Body of pancreas (tissue), 4 donors: ENCODE data around the gene TMEM222.

Experiments used
- CTCF ChIP-seq, 7 experiments: fragments of 450-650 bp in 4 of 7; fragments of 200-600 bp in 3 of 7; sonication (generic) in 3 of 7; IDR thresholded peaks; one replicate each; pipeline ENCODE4 v1.5.1; 2016 to 2019; ENCODE audit warnings: antibody characterized with exemption in 7 of 7
- POLR2A ChIP-seq, 3 donors: fragments of 450-650 bp; IDR thresholded peaks; one replicate each; pipeline ENCODE4 v1.6.1; 2016; ENCODE audit warnings: antibody characterized with exemption in 3 of 3, mild to moderate bottlenecking in 2 of 3

- TF ChIP-seq CTCF (IDR thresholded peaks at IDR 0.05) (no peak), POLR2A (IDR thresholded peaks at IDR 0.05) (no peak)
Measured at GRCh38 chr1:27285274-27285660, 36.7 kb upstream of the TMEM222 start.
